Astrocyte of the spinal cord (primary cell): ENCODE results near the gene FLT4.

Experiments
- DNase-seq: peaks from one replicate; pipeline ENCODE4 v3.0.0; 2011; ENCODE audit warnings: low read depth, low spot score
- H3K4me3 ChIP-seq: 2 replicates; pipeline ENCODE4 v1.5.1; 2011; ENCODE audit warnings: low read depth, mild to moderate bottlenecking, low read length, moderate library complexity
- in situ Hi-C: cut with HindIII; loops from 2 replicates; pipeline ENCODE4 v1.10.0; 2017; ENCODE audit warnings: low sequenced_read_pairs
- TF ChIP-seq, protein P1 (sequence below): IDR thresholded peaks from 2 replicates; pipeline ENCODE4 v1.5.1; 2012; ENCODE audit warnings: low read depth, mild to moderate bottlenecking, low read length, inconsistent platforms

The FLT4 gene

DNA sequence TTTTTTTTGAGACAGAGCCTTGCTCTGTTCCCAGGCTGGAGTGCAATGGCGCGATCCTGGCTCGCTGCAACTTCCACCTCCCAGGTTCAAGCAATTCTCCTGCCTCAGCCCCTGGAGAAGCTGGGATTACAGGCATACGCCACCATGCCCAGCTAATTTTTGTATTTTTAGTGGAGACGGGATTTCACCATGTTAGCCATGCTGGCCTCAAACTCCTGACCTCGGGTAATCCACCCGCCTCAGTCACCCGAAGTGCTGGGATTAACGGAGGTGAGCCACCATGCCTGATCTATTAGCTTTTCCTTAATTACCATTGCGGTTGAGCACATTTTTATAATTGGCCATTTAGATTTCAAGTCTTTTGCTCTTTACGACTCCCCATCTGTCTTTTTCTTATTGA, 2.9 kb upstream of the FLT4 start:
- no peak overlapping the region for H3K4me3 ChIP-seq
- in situ Hi-C loops, result no loop called here
- TF ChIP-seq, protein P1, sequence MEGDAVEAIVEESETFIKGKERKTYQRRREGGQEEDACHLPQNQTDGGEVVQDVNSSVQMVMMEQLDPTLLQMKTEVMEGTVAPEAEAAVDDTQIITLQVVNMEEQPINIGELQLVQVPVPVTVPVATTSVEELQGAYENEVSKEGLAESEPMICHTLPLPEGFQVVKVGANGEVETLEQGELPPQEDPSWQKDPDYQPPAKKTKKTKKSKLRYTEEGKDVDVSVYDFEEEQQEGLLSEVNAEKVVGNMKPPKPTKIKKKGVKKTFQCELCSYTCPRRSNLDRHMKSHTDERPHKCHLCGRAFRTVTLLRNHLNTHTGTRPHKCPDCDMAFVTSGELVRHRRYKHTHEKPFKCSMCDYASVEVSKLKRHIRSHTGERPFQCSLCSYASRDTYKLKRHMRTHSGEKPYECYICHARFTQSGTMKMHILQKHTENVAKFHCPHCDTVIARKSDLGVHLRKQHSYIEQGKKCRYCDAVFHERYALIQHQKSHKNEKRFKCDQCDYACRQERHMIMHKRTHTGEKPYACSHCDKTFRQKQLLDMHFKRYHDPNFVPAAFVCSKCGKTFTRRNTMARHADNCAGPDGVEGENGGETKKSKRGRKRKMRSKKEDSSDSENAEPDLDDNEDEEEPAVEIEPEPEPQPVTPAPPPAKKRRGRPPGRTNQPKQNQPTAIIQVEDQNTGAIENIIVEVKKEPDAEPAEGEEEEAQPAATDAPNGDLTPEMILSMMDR, result no peak
- DNase-seq, result no peak

DNA sequence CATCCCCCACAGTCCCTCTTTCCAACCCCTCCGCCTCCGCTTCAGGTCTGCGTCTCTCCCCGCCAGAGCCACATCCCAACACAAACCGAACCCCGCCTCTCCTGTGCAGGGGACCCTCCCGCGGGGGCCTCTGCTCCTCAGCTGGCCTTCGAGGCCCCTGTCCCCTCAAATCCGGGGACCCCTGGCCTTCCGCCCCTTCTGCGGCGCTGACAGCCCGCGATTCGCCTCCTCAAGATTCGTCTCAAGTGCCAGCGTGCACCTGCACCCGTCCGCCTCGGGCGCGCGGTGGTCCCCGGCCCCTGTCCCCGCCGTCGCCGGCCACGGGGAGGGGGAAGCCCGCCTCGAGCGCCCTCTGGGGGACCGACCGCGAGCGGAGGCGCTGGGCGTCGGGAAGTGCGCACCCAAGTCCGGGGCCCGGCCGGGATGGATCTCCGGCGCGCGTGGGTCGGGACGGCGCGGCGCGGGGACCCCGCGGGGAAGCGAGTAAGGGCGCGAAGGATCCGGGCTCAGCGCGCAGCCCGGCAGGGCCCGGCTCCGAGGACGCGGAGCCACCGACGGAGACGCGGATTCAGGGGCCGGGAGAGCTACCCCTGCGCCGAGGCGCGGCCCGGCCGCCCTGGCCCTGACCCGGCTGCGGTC, 623 bp downstream of the FLT4 start:
- H3K4me3 ChIP-seq, result no peak overlapping the region
- in situ Hi-C loops, result no loop called here
- no peak for DNase-seq
- TF ChIP-seq, protein P1, result no peak

DNA sequence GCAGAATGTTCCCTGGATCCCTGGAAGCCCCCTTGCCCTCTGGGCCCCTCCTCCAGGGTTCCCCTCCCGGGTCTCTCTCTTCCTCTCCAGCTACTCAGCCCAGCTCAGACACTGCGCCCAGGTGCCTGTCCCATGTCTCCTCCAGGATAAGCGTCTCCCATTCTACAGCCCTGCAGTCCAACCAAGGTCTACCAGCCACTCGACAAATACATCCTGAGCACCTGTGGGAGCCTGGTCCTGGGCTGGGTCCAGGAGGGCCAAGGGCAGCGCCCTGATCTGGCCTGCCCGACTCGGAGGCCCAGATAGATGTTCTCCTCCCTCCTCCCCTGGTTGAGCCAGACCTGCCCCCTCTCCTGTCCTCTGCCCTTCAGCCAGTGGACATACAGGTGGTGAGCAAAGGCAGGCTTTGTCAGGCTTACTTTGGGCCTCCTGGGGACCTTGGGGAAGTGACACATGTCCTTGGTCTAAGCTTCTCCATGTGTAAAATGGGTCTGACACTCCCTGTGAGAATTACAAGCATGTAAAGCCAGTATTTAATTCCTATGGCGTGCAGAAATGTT, 1.4 kb downstream of the FLT4 start:
- TF ChIP-seq, protein P1, result no peak
- H3K4me3 ChIP-seq, result no peak overlapping the region
- in situ Hi-C loops, result no loop called here
- no peak for DNase-seq

DNA sequence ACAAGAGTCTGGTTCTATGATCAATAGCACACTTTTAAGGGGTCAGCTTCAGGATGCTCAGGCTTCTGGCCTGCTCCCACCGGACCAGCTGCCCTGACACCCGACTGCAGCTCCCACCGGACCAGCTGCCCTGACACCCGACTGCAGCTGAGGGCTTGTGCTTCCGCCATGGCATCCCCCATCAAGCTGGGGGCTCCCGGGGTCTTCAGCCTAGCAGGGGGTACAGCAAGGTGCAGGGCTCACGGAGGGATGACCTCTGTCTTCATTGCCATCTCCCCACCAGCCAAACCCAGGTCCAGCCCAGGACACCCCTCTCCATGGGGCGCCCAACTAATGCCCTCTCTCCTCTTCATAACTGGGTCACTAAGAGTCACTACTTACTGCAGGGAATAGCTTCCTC, 1.9 kb downstream of the FLT4 start:
- H3K4me3 ChIP-seq, result no peak overlapping the region
- no peak for DNase-seq
- in situ Hi-C loops, result no loop called here
- TF ChIP-seq, protein P1, result no peak

DNA sequence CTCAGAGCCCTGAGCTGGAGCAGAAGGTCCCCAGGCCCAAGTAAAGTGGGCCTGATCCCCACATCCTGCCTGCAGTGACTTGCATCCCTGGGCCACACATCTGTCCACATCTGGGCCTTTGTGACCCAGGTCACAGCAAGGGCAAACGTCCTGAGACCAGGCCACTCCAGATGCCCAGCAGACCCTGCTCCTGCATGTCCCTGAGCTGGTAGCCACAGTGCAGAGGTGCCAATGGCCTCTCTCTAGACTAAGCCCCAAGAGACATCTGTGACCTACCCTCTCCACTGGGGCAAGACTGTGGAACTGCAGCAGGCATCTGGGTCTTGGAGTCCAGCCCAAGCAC, 2.5 kb downstream of the FLT4 start:
- in situ Hi-C loops, result no loop called here
- no peak overlapping the region for H3K4me3 ChIP-seq
- TF ChIP-seq, protein P1, result no peak
- no peak for DNase-seq

DNA sequence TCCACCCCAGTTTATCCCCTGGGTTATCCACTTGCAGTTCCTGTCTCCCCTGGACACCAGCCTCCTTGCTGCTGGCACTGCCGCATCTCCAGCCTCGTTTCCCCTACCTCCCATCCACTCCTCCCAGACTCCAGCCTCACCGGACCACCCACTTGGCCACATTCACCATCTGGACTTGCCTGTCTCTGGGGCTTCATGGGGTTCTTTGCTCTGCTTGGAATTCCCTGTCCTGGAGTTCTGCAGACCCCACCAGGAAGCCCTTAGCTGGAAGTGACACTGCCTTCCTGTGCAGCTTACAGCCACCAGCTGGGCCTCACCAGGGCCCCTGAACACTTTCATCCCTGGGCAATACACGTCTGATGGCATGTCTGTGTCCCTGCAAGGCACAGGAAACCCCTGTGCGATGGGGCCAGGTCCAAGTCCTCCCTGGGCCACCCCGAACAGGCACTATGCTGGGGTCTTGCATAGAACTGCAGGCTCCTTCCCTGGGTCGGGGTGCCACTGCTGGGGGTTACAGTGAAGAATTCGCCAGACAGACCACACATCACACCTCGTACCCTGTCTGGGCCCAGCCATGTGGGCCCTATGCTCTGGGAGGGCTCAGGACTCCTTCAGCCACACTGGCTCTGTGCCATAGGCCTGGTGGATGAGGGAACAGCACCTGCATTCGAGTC, 3.0 kb downstream of the FLT4 start:
- in situ Hi-C loops, result no loop called here
- no peak overlapping the region for H3K4me3 ChIP-seq
- TF ChIP-seq, protein P1, result no peak
- DNase-seq, result no peak
